ENCODE measurements around the gene NFATC3.

Gene NFATC3

GRCh38 chr16:68085259-68086071, at the start of gene NFATC3:
Gene NFATC3, plus strand, starts transcription at chr16:68085370. Its CDS starts 312 bp downstream, at chr16:68085682.
- peak; percentile 97 for DNase-seq (ENCODE audit: low read depth)
- no peak for TF ChIP-seq CTCF (conservative IDR thresholded peaks at IDR 0.05; ENCODE audit: low read length)
- H3K4me3 ChIP-seq (ENCODE audit: low read length) = peak within 1 kb of the TSS; percentile 83

- DNase-seq (ENCODE audit: low read depth) = no peak
- TF ChIP-seq CTCF (conservative IDR thresholded peaks at IDR 0.05; ENCODE audit: low read length) = no peak
- no peak overlapping the region for H3K4me3 ChIP-seq (ENCODE audit: low read length)
Measured at GRCh38 chr16:68037841-68038597, 47.2 kb upstream of the NFATC3 start.

GRCh38 chr16:68040506-68041288, 44.5 kb upstream of the NFATC3 start:
- H3K4me3 ChIP-seq (ENCODE audit: low read length) = no peak overlapping the region
- TF ChIP-seq CTCF (conservative IDR thresholded peaks at IDR 0.05; ENCODE audit: low read length) = peak; percentile 83
- peak; percentile 48 for DNase-seq (ENCODE audit: low read depth)

GRCh38 chr16:68041783-68042182, 43.4 kb upstream of the NFATC3 start:
- no peak overlapping the region for H3K4me3 ChIP-seq (ENCODE audit: low read length)
- no peak for TF ChIP-seq CTCF (conservative IDR thresholded peaks at IDR 0.05; ENCODE audit: low read length)
- no peak for DNase-seq (ENCODE audit: low read depth)

- DNase-seq (ENCODE audit: low read depth) = no peak
- TF ChIP-seq CTCF (conservative IDR thresholded peaks at IDR 0.05; ENCODE audit: low read length) = no peak
- H3K4me3 ChIP-seq (ENCODE audit: low read length) = no peak overlapping the region
Measured at GRCh38 chr16:68046106-68046505, 39.1 kb upstream of the NFATC3 start.

GRCh38 chr16:68047987-68048386, 37.2 kb upstream of the NFATC3 start:
- H3K4me3 ChIP-seq (ENCODE audit: low read length) = no peak overlapping the region
- no peak for TF ChIP-seq CTCF (conservative IDR thresholded peaks at IDR 0.05; ENCODE audit: low read length)
- no peak for DNase-seq (ENCODE audit: low read depth)
